ENCODE measurements around the gene NRAP. TPM values are rescaled to one million over a fixed set of nuclear protein-coding genes. Genes with fewer than 3 reads are reported as not detected.

Gene NRAP
- total and polyA plus RNA-seq, 12 donors = 168 to 1,999 (median 1,161) TPM

- Histone ChIP-seq H3K36me3 (no peaks in the 10 kb centered on the region), H3K4me1 (no peaks in the 10 kb centered on the region), H3K9me3 (no peaks in the 10 kb centered on the region), H3K27ac (peak overlapping the region in 1 of 10 donors; percentile 16), H3K27me3 (peaks cover 0 to 16% (median 4%) of the 10 kb centered on the region in 7 donors), H3K4me3 (no peak overlapping the region)
- intact Hi-C loops (cut with DNase I) = no loop called here
- no peak for DNase-seq
- 52 to 54% methylated on average over 6 of the region's 6 CpGs for WGBS, 2 donors
- ATAC-seq = no peak
- TF ChIP-seq, protein P1, sequence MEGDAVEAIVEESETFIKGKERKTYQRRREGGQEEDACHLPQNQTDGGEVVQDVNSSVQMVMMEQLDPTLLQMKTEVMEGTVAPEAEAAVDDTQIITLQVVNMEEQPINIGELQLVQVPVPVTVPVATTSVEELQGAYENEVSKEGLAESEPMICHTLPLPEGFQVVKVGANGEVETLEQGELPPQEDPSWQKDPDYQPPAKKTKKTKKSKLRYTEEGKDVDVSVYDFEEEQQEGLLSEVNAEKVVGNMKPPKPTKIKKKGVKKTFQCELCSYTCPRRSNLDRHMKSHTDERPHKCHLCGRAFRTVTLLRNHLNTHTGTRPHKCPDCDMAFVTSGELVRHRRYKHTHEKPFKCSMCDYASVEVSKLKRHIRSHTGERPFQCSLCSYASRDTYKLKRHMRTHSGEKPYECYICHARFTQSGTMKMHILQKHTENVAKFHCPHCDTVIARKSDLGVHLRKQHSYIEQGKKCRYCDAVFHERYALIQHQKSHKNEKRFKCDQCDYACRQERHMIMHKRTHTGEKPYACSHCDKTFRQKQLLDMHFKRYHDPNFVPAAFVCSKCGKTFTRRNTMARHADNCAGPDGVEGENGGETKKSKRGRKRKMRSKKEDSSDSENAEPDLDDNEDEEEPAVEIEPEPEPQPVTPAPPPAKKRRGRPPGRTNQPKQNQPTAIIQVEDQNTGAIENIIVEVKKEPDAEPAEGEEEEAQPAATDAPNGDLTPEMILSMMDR (IDR thresholded peaks at IDR 0.05) = no peak
These were observed 113.5 kb downstream of the NRAP start for GRCh38 chr10:113550365-113550764.

- ATAC-seq (no peak), DNase-seq (no peak)
- Histone ChIP-seq H3K36me3 (no peaks in the 10 kb centered on the region), H3K27ac (peak overlapping the region in 1 of 10 donors; percentile 16), H3K4me3 (no peak overlapping the region), H3K9me3 (no peaks in the 10 kb centered on the region), H3K4me1 (no peaks in the 10 kb centered on the region), H3K27me3 (peaks cover 0 to 13% (median under 1%) of the 10 kb centered on the region in 7 donors)
- 78 to 81% methylated on average over 6 of the region's 6 CpGs for WGBS, 2 donors
- TF ChIP-seq, protein P1 (IDR thresholded peaks at IDR 0.05) = no peak
- intact Hi-C loops (cut with DNase I) = no loop called here
These were observed 114.0 kb downstream of the NRAP start for GRCh38 chr10:113549856-113550255.

GRCh38 chr10:113547426-113547825, 116.4 kb downstream of the NRAP start:
- intact Hi-C loops (cut with DNase I) = no loop called here
- TF ChIP-seq, protein P1 (IDR thresholded peaks at IDR 0.05) = no peak
- Histone ChIP-seq H3K27me3 (peaks cover 0 to 5% (median 0%) of the 10 kb centered on the region in 7 donors), H3K4me1 (no peaks in the 10 kb centered on the region), H3K27ac (no peak overlapping the region), H3K4me3 (no peak overlapping the region), H3K9me3 (no peaks in the 10 kb centered on the region), H3K36me3 (no peaks in the 10 kb centered on the region)
- WGBS, 2 donors = 94 to 97% methylated on average over 2 of the region's 2 CpGs
- DNase-seq = no peak
- ATAC-seq = no peak

DNA sequence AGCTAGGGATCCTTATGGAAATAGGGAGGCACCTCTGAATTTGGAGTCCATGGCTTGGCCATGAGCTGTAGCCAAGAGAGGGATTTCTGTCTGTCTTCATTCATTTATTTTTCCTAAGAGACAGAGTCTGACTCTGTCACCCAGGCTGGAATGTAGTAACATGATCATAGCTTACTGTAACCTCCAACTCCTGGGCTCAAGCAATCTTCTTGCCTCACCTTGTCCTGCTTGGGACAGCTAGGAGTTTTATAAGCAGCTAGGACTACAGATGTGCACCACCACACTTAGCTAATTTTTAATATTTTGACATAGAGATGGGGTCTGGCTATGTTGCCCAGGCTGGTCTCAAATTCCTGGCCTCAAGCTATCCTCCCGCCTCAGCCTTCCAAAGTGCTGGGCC, 119.4 kb downstream of the NRAP start:
- TF ChIP-seq, protein P1 (IDR thresholded peaks at IDR 0.05) = no peak
- ATAC-seq (no peak), DNase-seq (no peak)
- no peaks in the 10 kb centered on the region for H3K36me3 ChIP-seq
- H3K4me3 ChIP-seq = no peak overlapping the region
- H3K27ac ChIP-seq = no peak overlapping the region
- 96 to 100% methylated on average over 1 of the region's 1 CpG for WGBS, 2 donors
- no peaks in the 10 kb centered on the region for H3K9me3 ChIP-seq
- peaks cover 0 to 9% (median 4%) of the 10 kb centered on the region in 9 donors for H3K4me1 ChIP-seq
- H3K27me3 ChIP-seq = peaks cover 0 to 5% (median 0%) of the 10 kb centered on the region in 7 donors
- intact Hi-C loops (cut with DNase I) = no loop called here
